Uterus (tissue), 2 donors: Measurements from ENCODE around the gene KRT5.

Experiments used
- POLR2A ChIP-seq, 2 donors: fragments of 450-650 bp; IDR thresholded peaks; one replicate each; pipeline ENCODE4 v1.6.1; 2016; ENCODE audit warnings: antibody characterized with exemption in 2 of 2, mild to moderate bottlenecking in 1 of 2, moderate library complexity in 1 of 2
- TF ChIP-seq, protein P1 (sequence below), 4 experiments: fragments of 200-600 bp in 2 of 4; fragments of 450-650 bp in 2 of 4; sonication (generic) in 2 of 4; IDR thresholded peaks; one replicate each; pipeline ENCODE4 v1.5.1; 2016 to 2019; ENCODE audit warnings: antibody characterized with exemption in 4 of 4, mild to moderate bottlenecking in 2 of 4, moderate library complexity in 1 of 4

DNA sequence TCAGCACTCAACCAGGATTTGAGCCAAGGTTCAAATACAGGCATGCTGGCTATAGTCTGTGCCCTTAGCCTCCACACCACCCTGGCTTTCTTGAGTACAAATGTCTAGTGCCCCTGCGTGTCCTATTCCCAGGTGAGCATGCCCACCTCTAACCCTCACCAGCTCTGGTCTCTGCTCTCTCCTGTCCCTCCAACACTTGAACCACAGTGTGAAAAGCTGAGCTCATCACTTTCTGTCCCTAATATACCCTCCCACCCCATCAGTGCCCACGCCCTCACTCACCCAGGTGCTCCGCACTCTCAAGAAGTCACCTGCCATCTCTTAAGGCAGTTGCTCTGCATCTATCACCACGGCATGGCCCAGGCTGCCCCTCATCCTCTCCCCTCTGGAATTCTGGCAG, 39.8 kb upstream of the KRT5 start:
- TF ChIP-seq, protein P1, sequence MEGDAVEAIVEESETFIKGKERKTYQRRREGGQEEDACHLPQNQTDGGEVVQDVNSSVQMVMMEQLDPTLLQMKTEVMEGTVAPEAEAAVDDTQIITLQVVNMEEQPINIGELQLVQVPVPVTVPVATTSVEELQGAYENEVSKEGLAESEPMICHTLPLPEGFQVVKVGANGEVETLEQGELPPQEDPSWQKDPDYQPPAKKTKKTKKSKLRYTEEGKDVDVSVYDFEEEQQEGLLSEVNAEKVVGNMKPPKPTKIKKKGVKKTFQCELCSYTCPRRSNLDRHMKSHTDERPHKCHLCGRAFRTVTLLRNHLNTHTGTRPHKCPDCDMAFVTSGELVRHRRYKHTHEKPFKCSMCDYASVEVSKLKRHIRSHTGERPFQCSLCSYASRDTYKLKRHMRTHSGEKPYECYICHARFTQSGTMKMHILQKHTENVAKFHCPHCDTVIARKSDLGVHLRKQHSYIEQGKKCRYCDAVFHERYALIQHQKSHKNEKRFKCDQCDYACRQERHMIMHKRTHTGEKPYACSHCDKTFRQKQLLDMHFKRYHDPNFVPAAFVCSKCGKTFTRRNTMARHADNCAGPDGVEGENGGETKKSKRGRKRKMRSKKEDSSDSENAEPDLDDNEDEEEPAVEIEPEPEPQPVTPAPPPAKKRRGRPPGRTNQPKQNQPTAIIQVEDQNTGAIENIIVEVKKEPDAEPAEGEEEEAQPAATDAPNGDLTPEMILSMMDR (IDR thresholded peaks at IDR 0.05), result no peak
- no peak for TF ChIP-seq POLR2A (IDR thresholded peaks at IDR 0.05)
